Measurements from ENCODE around the gene ETFA.

The ETFA gene

DNA sequence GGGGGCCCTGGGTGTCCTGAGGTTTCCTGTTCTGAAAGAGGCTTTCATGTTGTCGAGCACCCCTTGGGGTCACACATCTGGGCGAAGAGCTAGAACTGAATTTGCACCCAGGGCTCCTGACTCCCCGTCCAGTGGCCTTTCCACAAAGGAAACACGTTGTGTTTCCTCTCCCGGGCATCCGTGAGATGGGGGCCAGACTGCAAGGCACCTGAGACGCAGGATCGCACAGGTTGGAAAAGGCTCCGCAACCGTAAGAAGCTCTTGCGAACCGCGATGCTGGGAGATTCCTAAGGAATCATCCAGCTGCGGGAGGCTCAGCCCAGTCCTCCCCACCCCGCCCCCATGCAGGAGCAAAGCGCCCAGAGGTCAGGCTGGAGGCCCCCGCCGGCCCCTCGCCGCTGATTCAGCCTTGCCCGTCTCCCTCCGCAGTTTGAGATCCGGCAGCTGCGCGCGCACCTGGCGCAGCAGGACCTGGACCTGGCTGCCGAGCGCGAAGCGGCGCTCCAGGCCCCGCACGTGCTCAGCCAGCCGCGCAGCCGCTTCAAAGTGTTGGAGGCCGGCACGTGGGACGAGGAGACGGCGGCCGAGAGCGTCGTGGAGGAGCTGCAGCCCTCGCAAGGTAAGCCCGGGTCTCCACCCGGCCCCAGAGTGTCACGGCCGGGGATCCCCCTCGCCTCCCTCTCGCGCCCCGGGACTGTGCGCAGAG lies 119.6 kb downstream of the ETFA start:
- POLR2A ChIA-PET, result interaction anchor here (0.7 to 2.0 kb wide), 2 partner anchors 10 to 26 kb away, joined by 3 to 4 read pairs; no protein-coding TSS in a partner anchor
- no peak overlapping the region for H3K27ac ChIP-seq (ENCODE audit: extremely low read depth, low read depth, low read length)
- CTCF ChIA-PET, result interaction anchor here (0.5 to 2.4 kb wide), 34 partner anchors 9 to 982 kb away, joined by 3 to 24 read pairs (median 3); no protein-coding TSS in a partner anchor

GRCh38 chr15:76190751-76191538 lies 120.3 kb downstream of the ETFA start:
- Histone ChIP-seq H3K4me1 (ENCODE audit: control insufficient read depth, insufficient read depth, low read length) (peaks cover 3% of the 10 kb centered on the region), H3K36me3 (ENCODE audit: control insufficient read depth in 2 of 2, insufficient read depth in 1 of 2, low read length in 2 of 2) (no peaks in the 10 kb centered on the region), H3K4me3 (ENCODE audit: low read depth, low read length) (no peak overlapping the region), H3K27ac (ENCODE audit: extremely low read depth, low read depth, low read length) (peak overlapping the region; percentile 33; the same call in 1 of the 2 replicates), H3K9me3 (ENCODE audit: control insufficient read depth, insufficient read depth, low read depth, low read length) (no peaks in the 10 kb centered on the region)
- ChIA-PET CTCF (interaction anchor here (0.6 to 2.4 kb wide), 35 partner anchors 10 to 1645 kb away, joined by 3 to 24 read pairs (median 3); no protein-coding TSS in a partner anchor), POLR2A (interaction anchor here (2.0 kb wide), 1 partner anchor 26 kb away, joined by 4 read pairs; no protein-coding TSS in a partner anchor)
- TF ChIP-seq ZBTB26 (tag by site-specific recombination; optimal IDR thresholded peaks at IDR 0.05) (peak; percentile 56), ZNF654 (tag by site-specific recombination; IDR thresholded peaks at IDR 0.05; ENCODE audit: low read depth) (peak; percentile 82), ZSCAN30 (tag by site-specific recombination; IDR thresholded peaks at IDR 0.05) (peak; percentile 69; the same call in 1 of the 2 replicates), KLF17 (tag by site-specific recombination; IDR thresholded peaks at IDR 0.05) (0 out of 2 replicates have a peak, but pooled peaks have one; percentile 20), YY2 (tag by site-specific recombination; IDR thresholded peaks at IDR 0.05) (no peak), ZNF155 (tag by site-specific recombination; IDR thresholded peaks at IDR 0.05) (no peak)
- TF ChIP-seq, protein P1, sequence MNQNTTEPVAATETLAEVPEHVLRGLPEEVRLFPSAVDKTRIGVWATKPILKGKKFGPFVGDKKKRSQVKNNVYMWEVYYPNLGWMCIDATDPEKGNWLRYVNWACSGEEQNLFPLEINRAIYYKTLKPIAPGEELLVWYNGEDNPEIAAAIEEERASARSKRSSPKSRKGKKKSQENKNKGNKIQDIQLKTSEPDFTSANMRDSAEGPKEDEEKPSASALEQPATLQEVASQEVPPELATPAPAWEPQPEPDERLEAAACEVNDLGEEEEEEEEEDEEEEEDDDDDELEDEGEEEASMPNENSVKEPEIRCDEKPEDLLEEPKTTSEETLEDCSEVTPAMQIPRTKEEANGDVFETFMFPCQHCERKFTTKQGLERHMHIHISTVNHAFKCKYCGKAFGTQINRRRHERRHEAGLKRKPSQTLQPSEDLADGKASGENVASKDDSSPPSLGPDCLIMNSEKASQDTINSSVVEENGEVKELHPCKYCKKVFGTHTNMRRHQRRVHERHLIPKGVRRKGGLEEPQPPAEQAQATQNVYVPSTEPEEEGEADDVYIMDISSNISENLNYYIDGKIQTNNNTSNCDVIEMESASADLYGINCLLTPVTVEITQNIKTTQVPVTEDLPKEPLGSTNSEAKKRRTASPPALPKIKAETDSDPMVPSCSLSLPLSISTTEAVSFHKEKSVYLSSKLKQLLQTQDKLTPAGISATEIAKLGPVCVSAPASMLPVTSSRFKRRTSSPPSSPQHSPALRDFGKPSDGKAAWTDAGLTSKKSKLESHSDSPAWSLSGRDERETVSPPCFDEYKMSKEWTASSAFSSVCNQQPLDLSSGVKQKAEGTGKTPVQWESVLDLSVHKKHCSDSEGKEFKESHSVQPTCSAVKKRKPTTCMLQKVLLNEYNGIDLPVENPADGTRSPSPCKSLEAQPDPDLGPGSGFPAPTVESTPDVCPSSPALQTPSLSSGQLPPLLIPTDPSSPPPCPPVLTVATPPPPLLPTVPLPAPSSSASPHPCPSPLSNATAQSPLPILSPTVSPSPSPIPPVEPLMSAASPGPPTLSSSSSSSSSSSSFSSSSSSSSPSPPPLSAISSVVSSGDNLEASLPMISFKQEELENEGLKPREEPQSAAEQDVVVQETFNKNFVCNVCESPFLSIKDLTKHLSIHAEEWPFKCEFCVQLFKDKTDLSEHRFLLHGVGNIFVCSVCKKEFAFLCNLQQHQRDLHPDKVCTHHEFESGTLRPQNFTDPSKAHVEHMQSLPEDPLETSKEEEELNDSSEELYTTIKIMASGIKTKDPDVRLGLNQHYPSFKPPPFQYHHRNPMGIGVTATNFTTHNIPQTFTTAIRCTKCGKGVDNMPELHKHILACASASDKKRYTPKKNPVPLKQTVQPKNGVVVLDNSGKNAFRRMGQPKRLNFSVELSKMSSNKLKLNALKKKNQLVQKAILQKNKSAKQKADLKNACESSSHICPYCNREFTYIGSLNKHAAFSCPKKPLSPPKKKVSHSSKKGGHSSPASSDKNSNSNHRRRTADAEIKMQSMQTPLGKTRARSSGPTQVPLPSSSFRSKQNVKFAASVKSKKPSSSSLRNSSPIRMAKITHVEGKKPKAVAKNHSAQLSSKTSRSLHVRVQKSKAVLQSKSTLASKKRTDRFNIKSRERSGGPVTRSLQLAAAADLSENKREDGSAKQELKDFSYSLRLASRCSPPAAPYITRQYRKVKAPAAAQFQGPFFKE (tag by site-specific recombination; IDR thresholded peaks at IDR 0.05; ENCODE audit: borderline replicate concordance), result 0 out of 2 replicates have a peak, but pooled peaks have one; percentile 19

More for the DNA sequence above, 119.6 kb downstream of the ETFA start:
- TF ChIP-seq ZNF155 (tag by site-specific recombination; IDR thresholded peaks at IDR 0.05), result no peak
- TF ChIP-seq, protein P2, sequence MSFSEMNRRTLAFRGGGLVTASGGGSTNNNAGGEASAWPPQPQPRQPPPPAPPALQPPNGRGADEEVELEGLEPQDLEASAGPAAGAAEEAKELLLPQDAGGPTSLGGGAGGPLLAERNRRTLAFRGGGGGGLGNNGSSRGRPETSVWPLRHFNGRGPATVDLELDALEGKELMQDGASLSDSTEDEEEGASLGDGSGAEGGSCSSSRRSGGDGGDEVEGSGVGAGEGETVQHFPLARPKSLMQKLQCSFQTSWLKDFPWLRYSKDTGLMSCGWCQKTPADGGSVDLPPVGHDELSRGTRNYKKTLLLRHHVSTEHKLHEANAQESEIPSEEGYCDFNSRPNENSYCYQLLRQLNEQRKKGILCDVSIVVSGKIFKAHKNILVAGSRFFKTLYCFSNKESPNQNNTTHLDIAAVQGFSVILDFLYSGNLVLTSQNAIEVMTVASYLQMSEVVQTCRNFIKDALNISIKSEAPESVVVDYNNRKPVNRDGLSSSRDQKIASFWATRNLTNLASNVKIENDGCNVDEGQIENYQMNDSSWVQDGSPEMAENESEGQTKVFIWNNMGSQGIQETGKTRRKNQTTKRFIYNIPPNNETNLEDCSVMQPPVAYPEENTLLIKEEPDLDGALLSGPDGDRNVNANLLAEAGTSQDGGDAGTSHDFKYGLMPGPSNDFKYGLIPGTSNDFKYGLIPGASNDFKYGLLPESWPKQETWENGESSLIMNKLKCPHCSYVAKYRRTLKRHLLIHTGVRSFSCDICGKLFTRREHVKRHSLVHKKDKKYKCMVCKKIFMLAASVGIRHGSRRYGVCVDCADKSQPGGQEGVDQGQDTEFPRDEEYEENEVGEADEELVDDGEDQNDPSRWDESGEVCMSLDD (tag by site-specific recombination; IDR thresholded peaks at IDR 0.05), result no peak
- TF ChIP-seq ZNF19 (tag by site-specific recombination; IDR thresholded peaks at IDR 0.05; ENCODE audit: low read depth), result no peak
- TF ChIP-seq, protein P3, sequence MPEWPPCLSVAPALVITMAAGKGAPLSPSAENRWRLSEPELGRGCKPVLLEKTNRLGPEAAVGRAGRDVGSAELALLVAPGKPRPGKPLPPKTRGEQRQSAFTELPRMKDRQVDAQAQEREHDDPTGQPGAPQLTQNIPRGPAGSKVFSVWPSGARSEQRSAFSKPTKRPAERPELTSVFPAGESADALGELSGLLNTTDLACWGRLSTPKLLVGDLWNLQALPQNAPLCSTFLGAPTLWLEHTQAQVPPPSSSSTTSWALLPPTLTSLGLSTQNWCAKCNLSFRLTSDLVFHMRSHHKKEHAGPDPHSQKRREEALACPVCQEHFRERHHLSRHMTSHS (tag by site-specific recombination; IDR thresholded peaks at IDR 0.05), result no peak
- no peak for TF ChIP-seq ZNF621 (tag by site-specific recombination; IDR thresholded peaks at IDR 0.05)
- TF ChIP-seq ZNF223 (tag by site-specific recombination; IDR thresholded peaks at IDR 0.05), result no peak
- TF ChIP-seq GLIS2 (tag by site-specific recombination; IDR thresholded peaks at IDR 0.05), result no peak
- TF ChIP-seq ZNF626 (tag by site-specific recombination; IDR thresholded peaks at IDR 0.05), result no peak
- no peak for TF ChIP-seq ZSCAN16 (tag by site-specific recombination; IDR thresholded peaks at IDR 0.05)
- TF ChIP-seq MZF1 (tag by site-specific recombination; IDR thresholded peaks at IDR 0.05; ENCODE audit: borderline replicate concordance), result no peak
- no peak for TF ChIP-seq KLF1 (tag by site-specific recombination; IDR thresholded peaks at IDR 0.05)
- no peak for TF ChIP-seq TRIM28 (IDR thresholded peaks at IDR 0.05; ENCODE audit: borderline replicate concordance, low read length)
- no peak for TF ChIP-seq ZFP41 (tag by site-specific recombination; IDR thresholded peaks at IDR 0.05; ENCODE audit: borderline replicate concordance)
- TF ChIP-seq, protein P4, sequence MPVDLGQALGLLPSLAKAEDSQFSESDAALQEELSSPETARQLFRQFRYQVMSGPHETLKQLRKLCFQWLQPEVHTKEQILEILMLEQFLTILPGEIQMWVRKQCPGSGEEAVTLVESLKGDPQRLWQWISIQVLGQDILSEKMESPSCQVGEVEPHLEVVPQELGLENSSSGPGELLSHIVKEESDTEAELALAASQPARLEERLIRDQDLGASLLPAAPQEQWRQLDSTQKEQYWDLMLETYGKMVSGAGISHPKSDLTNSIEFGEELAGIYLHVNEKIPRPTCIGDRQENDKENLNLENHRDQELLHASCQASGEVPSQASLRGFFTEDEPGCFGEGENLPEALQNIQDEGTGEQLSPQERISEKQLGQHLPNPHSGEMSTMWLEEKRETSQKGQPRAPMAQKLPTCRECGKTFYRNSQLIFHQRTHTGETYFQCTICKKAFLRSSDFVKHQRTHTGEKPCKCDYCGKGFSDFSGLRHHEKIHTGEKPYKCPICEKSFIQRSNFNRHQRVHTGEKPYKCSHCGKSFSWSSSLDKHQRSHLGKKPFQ (tag by site-specific recombination; IDR thresholded peaks at IDR 0.05), result no peak
- no peak for TF ChIP-seq ZNF366 (tag by site-specific recombination; conservative IDR thresholded peaks at IDR 0.05)
- TF ChIP-seq YY2 (tag by site-specific recombination; IDR thresholded peaks at IDR 0.05), result no peak
- H3K9me3 ChIP-seq (ENCODE audit: control insufficient read depth, insufficient read depth, low read depth, low read length), result no peaks in the 10 kb centered on the region
- H3K36me3 ChIP-seq (ENCODE audit: control insufficient read depth in 2 of 2, insufficient read depth in 1 of 2, low read length in 2 of 2), result no peaks in the 10 kb centered on the region
- peaks cover 6% of the 10 kb centered on the region for H3K4me1 ChIP-seq (ENCODE audit: control insufficient read depth, insufficient read depth, low read length)
- H3K4me3 ChIP-seq (ENCODE audit: low read depth, low read length), result no peak overlapping the region

All from HEK293 (cell line).